Measurements from ENCODE around the gene MYCBP2. TPM values are rescaled to one million over a fixed set of nuclear protein-coding genes. Genes with fewer than 3 reads are reported as not detected.

Gene MYCBP2
- total RNA-seq, 1 donor from 2014 or later: 116 TPM

GRCh38 chr13:77040076-77040475, 286.8 kb downstream of the MYCBP2 start:
- intact Hi-C loops (cut with micrococcal nuclease): no loop called here

GRCh38 chr13:77038907-77039480, 287.9 kb downstream of the MYCBP2 start:
- intact Hi-C loops (cut with micrococcal nuclease): no loop called here

DNA sequence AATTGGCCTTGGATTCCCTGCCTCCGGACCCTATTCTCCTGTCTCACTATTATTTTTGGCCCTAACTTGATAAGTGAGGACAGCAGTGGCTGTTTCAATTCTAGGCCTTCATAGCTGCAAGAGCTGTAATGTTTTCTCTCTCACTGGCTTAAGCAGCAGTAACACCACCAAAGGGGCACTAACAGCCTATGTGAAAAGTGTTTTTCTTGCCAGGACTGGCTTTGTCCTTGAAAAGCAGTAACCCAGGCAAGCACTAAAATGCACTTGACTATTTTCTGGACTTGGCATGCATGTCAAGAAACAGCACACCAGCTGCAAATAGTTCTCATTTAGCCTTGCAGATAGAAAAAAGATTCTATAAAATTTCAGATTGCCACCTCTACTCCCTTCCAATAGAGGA, 290.6 kb downstream of the MYCBP2 start:
- intact Hi-C loops (cut with micrococcal nuclease): no loop called here

DNA sequence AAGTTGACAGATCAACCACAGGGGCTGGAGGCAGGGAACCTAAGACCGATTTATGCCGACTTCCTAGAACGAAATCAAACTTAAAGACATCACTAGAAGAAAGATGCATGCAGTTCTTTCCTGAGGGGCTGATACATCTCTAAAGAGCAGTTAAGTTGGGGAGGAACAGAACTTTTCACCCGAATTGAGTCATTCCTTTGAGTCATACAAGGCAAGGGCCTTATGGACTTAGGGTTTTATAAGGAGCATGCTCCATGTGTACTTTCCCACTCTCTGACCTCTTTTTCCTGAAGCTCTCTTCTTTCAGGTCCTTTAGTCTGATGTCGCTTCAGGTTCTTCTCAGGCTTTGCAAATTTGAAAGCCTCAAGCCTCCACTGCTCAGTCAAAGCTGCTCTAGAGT, 292.0 kb downstream of the MYCBP2 start:
- intact Hi-C loops (cut with micrococcal nuclease): no loop called here

DNA sequence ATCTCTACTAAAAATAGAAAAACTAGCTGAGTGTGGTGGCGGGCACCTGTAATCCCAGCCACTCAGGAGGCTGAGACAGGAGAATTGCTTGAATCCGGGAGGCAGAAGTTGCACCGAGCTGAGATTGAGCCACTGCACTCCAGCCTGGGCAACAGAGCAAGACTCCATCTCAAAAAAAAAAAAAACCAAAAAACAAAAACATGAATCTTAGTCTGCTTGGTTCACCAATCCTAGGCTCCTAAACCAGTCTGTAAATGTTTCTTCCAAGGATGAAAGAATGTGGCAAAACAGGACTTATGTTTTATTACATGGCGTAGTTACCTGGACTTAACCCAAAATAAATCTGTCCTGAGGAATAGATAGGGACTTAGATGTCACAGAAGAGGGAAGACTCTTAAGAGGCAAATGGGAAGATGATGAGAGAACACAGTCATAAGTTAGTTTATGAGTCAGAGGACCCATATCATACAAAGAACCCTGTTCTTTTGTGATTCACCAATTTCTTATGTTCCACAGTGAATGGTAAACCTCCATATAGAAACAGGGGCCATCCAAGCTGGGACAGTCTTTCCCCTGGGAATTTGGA, 293.1 kb downstream of the MYCBP2 start:
- intact Hi-C loops (cut with micrococcal nuclease): no loop called here

DNA sequence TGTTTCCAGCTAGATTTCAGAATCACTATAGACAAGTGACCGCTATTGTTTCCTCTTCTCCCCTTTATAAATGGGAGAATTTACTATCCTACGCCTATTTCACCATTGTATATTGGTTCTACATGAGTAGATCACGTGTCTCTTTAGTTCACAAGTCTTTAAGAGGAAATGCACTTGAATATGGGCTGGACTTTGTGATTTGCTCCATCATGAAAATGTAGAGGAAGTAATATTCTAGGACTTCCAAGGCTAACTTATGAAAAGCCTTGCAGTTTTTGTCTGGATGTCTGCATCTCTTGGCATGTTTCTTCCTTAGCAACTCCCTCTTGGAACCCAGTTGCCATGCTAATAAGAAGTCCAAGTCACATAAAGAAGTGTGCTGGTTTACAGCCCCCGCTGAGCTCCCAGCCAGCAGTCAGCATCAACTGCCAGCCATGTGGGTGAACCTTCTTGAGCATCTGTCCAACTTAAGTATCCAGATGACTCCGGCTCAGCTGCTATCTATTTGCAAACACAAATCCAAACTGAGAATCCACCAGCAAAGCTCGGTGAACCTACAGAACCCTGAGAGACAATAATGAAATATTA, 295.1 kb downstream of the MYCBP2 start:
- intact Hi-C loops (cut with micrococcal nuclease): no loop called here

DNA sequence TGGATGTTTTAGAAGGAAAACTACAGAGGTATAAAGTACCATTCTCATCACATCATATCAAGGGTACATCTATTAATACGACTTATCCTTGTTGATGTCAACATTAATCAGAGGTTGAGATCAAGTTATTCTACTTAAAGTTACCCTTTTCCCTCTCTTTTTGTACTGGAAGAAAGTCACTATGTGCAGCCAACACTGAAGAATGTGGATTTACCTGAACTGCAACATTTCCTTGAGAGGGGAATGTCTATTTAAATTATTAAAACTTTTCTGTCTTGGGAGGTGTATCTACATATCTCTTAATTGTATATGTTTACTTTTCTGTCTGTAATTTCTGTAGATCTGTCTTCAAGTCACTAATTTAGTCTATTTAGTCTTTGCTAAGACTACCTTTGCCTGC, 297.5 kb downstream of the MYCBP2 start:
- intact Hi-C loops (cut with micrococcal nuclease): loop anchor here (5.0 kb wide), 1 partner anchor 668 kb away; the partner anchor contains the start of gene SLAIN1

GRCh38 chr13:77028202-77028601, 298.7 kb downstream of the MYCBP2 start:
- intact Hi-C loops (cut with micrococcal nuclease): loop anchor here (5.0 kb wide), 1 partner anchor 669 kb away; the partner anchor contains the start of gene SLAIN1

DNA sequence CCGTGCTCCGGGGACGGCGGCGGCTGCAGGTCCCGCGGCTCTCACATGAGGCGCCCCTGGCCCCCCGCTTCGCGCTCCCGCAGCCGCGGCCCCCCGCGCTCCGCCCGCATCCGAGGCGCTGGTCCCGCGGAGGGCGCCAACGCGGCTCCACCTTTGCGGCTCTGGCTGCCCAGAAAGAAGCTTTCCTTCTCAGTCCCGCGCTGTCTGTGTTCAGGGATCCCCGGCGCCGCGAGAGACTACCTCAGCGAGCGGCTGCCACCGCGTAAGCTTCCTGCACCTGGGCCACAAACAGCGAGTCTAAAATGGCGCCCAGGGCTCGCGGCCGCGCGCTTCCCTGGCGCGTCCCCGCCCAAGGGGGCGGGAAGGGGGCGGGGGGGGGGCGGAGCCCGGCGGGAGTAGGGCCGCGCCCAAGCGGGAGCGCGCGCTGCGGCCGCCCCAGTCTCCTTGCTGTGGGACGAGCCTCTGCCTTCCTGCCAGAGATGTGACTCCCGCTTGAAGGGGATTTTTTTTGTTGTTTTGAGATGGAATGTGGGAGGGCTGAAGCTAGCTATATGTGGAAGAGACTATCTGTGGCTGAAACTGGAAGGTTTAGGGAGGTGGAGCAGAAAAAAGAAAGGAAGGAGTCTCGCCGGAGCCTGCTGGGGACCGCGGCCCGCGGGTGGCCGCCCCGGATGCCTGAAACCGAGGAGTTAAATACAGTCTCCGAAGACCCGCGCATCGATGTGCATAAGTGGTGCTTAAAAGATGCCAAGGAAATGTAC, 299.9 kb downstream of the MYCBP2 start, which contains the start of gene FBXL3:
TSS of gene FBXL3 (minus strand) at position 299 of the 761 bp plus-strand sequence. CDS start 5,299 bp downstream, outside the sequence.
- intact Hi-C loops (cut with micrococcal nuclease): loop anchor here (1.0 to 5.0 kb wide), 7 partner anchors 10 to 670 kb away; partner anchors contain the start of genes CLN5, KCTD12 and SLAIN1

- intact Hi-C loops (cut with micrococcal nuclease): loop anchor here (1.0 to 5.0 kb wide), 5 partner anchors 9 to 671 kb away; partner anchors contain the start of genes KCTD12 and SLAIN1
Measured at GRCh38 chr13:77026255-77026860, 300.5 kb downstream of the MYCBP2 start.

DNA sequence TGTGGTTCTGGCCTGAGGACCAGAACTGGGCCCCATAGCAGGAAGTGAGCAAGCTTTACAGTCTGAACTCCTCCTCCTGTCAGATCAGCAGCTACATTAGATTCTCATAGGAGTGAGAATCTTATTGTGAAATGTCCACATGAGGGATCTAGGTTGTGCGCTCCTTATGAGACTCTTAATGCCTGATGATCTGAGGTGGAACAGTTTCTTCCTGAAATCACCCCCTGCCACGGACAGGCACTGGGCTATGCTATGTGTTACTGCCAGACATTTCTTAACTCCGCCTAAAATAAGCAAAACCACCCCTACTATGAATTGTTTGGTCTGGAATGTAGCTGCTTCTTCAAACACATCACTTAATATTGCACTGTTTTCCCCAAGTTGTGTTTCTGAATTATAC, 304.6 kb downstream of the MYCBP2 start:
- intact Hi-C loops (cut with micrococcal nuclease): no loop called here

GRCh38 chr13:77019756-77020155, 307.1 kb downstream of the MYCBP2 start:
- intact Hi-C loops (cut with micrococcal nuclease): no loop called here

- intact Hi-C loops (cut with micrococcal nuclease): loop anchor here (1.0 kb wide), 1 partner anchor 9 kb away; no protein-coding TSS in a partner anchor
Measured at GRCh38 chr13:77016888-77017623, 309.8 kb downstream of the MYCBP2 start.

- intact Hi-C loops (cut with micrococcal nuclease): no loop called here
Measured at GRCh38 chr13:77016251-77016812, 310.6 kb downstream of the MYCBP2 start.

DNA sequence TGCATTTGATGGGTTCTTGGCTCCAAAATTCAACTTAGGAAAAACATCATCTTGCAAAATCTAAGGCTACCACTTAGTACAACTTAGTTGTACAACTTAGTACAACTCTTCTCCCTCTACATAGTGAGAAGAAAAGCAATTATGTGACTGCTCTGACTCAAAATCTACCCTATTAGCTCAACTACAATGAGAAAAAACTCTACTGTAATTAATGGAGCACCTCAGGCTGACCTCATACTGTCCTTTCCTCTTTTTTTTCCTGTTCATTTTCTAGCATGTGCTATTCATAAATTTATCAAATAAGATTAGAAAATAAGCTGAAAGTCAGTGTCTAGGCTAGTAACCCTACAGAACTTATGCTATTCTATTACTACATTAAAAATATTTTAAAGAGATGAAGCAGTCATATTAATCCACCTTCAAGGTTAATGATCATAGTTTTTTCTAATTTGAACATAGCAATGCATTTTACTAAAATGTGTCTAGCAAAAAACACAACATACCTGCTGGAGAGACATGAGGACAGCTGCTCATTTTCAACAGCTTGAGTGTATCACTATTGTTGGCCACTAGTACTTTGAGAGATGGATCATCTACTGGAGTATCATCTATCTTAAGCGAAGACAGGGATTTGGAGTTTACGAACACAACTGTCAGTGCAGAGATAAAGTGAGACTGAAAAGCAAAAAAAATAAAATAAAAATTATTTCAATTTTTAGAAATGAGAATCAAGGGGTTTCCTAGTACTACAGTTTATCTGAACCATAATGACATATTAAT, 311.8 kb downstream of the MYCBP2 start:
- intact Hi-C loops (cut with micrococcal nuclease): loop anchor here (2.0 kb wide), 1 partner anchor 16 kb away; no protein-coding TSS in a partner anchor

GRCh38 chr13:77013853-77014542, 312.9 kb downstream of the MYCBP2 start:
- intact Hi-C loops (cut with micrococcal nuclease): loop anchor here (2.0 kb wide), 1 partner anchor 15 kb away; no protein-coding TSS in a partner anchor

GRCh38 chr13:77009719-77010118, 317.2 kb downstream of the MYCBP2 start:
- intact Hi-C loops (cut with micrococcal nuclease): loop anchor here (2.0 kb wide), 1 partner anchor 17 kb away; the partner anchor contains the start of gene FBXL3

DNA sequence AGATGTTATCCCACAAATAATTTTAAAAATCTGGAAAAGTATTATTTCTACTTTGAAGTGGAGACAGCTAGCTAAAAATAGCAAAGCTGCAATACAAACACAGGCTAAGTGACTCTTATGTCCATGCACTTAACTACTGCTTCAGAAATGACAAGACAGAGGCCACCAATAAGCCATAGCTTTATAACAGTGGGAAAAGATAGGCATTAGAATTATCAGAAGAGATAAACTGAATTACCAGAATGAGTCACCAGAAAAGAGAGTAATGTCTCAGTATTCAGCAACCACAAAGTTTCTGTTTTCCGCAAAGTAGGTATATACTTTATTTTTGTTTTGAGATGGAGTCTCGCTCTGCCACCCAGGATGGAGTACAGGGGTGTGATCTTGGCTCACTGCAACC, 317.9 kb downstream of the MYCBP2 start:
- intact Hi-C loops (cut with micrococcal nuclease): loop anchor here (2.0 kb wide), 1 partner anchor 18 kb away; the partner anchor contains the start of gene FBXL3

All from T-helper 2 cell treated with Interferon-gamma antibody and Interleukin-4, amounts not matched to agents 100 ng/mL and 5 ng/mL, for 36 hours (primary cell).